ENCODE measurements around the gene CALHM3. TPM values are rescaled to one million over a fixed set of nuclear protein-coding genes. Genes with fewer than 3 reads are reported as not detected.

The CALHM3 gene
- total RNA-seq, 1 donor from 2014 or later, result not detected

DNA sequence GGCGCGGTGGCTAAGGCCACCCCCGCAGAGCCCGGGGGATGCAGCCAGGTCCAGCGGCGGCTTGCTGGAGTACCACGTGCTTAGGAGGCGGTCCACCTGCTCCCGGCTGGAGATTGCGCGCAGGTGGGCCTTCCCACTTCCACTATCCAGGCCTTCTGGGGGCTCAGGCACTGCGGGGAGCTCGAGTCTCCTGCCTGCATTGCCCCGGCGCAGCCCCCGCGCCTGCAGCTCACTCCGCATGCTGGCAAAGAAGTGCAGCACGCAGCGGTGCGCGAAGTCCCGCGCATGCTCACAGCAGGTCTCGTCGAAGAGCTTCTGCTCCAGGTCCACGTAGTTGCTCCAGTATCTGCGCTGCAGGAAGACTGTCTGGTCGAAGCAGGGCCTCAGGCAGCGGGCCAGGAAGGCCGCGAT is 5.8 kb downstream of the CALHM3 start:
- H3K36me3 Mint-ChIP-seq (ENCODE audit: unreplicated experiment), result no peaks in the 10 kb centered on the region
- peaks cover 3% of the 10 kb centered on the region for H3K27me3 Mint-ChIP-seq (ENCODE audit: unreplicated experiment)
- H3K4me3 Mint-ChIP-seq (ENCODE audit: unreplicated experiment), result no peak overlapping the region
- no peak overlapping the region for H3K27ac Mint-ChIP-seq (ENCODE audit: unreplicated experiment)
- H3K9me3 Mint-ChIP-seq (ENCODE audit: unreplicated experiment), result peaks cover 3% of the 10 kb centered on the region
- DNase-seq, result no peak
- peaks cover 3% of the 10 kb centered on the region for H3K4me1 Mint-ChIP-seq (ENCODE audit: low read depth, unreplicated experiment)
- TF ChIP-seq CTCF (IDR thresholded peaks at IDR 0.05; ENCODE audit: partially characterized antibody, unreplicated experiment), result no peak

- H3K4me1 Mint-ChIP-seq (ENCODE audit: low read depth, unreplicated experiment), result peaks cover 8% of the 10 kb centered on the region
- no peak overlapping the region for H3K27ac Mint-ChIP-seq (ENCODE audit: unreplicated experiment)
- no peak overlapping the region for H3K4me3 Mint-ChIP-seq (ENCODE audit: unreplicated experiment)
- no peaks in the 10 kb centered on the region for H3K36me3 Mint-ChIP-seq (ENCODE audit: unreplicated experiment)
- peaks cover 3% of the 10 kb centered on the region for H3K27me3 Mint-ChIP-seq (ENCODE audit: unreplicated experiment)
- no peak for TF ChIP-seq CTCF (IDR thresholded peaks at IDR 0.05; ENCODE audit: partially characterized antibody, unreplicated experiment)
- H3K9me3 Mint-ChIP-seq (ENCODE audit: unreplicated experiment), result peaks cover 3% of the 10 kb centered on the region
- no peak for DNase-seq
These were observed 7.0 kb downstream of the CALHM3 start for GRCh38 chr10:103472005-103472404.

GRCh38 chr10:103470761-103471653 is 8.0 kb downstream of the CALHM3 start:
- no peak overlapping the region for H3K4me3 Mint-ChIP-seq (ENCODE audit: unreplicated experiment)
- no peak for TF ChIP-seq CTCF (IDR thresholded peaks at IDR 0.05; ENCODE audit: partially characterized antibody, unreplicated experiment)
- no peak for DNase-seq
- H3K9me3 Mint-ChIP-seq (ENCODE audit: unreplicated experiment), result peaks cover 3% of the 10 kb centered on the region
- H3K27ac Mint-ChIP-seq (ENCODE audit: unreplicated experiment), result no peak overlapping the region
- H3K4me1 Mint-ChIP-seq (ENCODE audit: low read depth, unreplicated experiment), result peaks cover 8% of the 10 kb centered on the region
- peaks cover 3% of the 10 kb centered on the region for H3K27me3 Mint-ChIP-seq (ENCODE audit: unreplicated experiment)
- no peaks in the 10 kb centered on the region for H3K36me3 Mint-ChIP-seq (ENCODE audit: unreplicated experiment)

GRCh38 chr10:103469201-103469600 is 9.8 kb downstream of the CALHM3 start:
- no peak overlapping the region for H3K4me3 Mint-ChIP-seq (ENCODE audit: unreplicated experiment)
- H3K9me3 Mint-ChIP-seq (ENCODE audit: unreplicated experiment), result peaks cover 3% of the 10 kb centered on the region
- H3K4me1 Mint-ChIP-seq (ENCODE audit: low read depth, unreplicated experiment), result peaks cover 6% of the 10 kb centered on the region
- H3K36me3 Mint-ChIP-seq (ENCODE audit: unreplicated experiment), result no peaks in the 10 kb centered on the region
- H3K27ac Mint-ChIP-seq (ENCODE audit: unreplicated experiment), result no peak overlapping the region
- DNase-seq, result no peak
- peaks cover under 1% of the 10 kb centered on the region for H3K27me3 Mint-ChIP-seq (ENCODE audit: unreplicated experiment)
- TF ChIP-seq CTCF (IDR thresholded peaks at IDR 0.05; ENCODE audit: partially characterized antibody, unreplicated experiment), result no peak

- H3K27ac Mint-ChIP-seq (ENCODE audit: unreplicated experiment), result no peak overlapping the region
- H3K9me3 Mint-ChIP-seq (ENCODE audit: unreplicated experiment), result peaks cover 3% of the 10 kb centered on the region
- H3K4me1 Mint-ChIP-seq (ENCODE audit: low read depth, unreplicated experiment), result peaks cover 6% of the 10 kb centered on the region
- TF ChIP-seq CTCF (IDR thresholded peaks at IDR 0.05; ENCODE audit: partially characterized antibody, unreplicated experiment), result no peak
- H3K36me3 Mint-ChIP-seq (ENCODE audit: unreplicated experiment), result no peaks in the 10 kb centered on the region
- peaks cover 2% of the 10 kb centered on the region for H3K27me3 Mint-ChIP-seq (ENCODE audit: unreplicated experiment)
- no peak for DNase-seq
- H3K4me3 Mint-ChIP-seq (ENCODE audit: unreplicated experiment), result peak overlapping the region; percentile 36
These were observed 11.6 kb downstream of the CALHM3 start for GRCh38 chr10:103467406-103467805.
